NOMO-1 treated with dmso at 0.1 percent for 144 hours (cell line): ENCODE results near the gene CRACR2A.

Experiments used
- DNase-seq: peaks from one replicate; lab custom pipeline; 2025; ENCODE audit not compliant: unreplicated experiment; lab: John Stamatoyannopoulos, UW

Gene CRACR2A

DNA sequence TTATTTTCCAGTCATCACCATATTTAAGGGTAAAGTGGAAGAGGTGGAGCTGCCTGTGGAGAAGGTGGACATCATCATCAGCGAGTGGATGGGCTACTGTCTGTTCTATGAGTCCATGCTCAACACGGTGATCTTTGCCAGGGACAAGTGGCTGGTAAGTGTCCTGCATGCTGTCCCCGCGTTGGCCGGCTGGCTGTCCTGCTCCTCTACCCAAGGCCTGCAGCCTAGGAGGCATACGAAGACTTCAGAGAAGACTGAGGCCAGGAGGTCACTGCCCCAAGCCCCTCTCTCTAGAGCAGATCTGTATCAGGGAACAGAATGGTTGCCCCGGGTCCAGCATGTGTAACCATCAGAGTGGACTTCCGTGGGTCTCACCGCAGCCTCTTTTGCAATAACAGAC, 184.2 kb downstream of the CRACR2A start:
- no peak for DNase-seq

DNA sequence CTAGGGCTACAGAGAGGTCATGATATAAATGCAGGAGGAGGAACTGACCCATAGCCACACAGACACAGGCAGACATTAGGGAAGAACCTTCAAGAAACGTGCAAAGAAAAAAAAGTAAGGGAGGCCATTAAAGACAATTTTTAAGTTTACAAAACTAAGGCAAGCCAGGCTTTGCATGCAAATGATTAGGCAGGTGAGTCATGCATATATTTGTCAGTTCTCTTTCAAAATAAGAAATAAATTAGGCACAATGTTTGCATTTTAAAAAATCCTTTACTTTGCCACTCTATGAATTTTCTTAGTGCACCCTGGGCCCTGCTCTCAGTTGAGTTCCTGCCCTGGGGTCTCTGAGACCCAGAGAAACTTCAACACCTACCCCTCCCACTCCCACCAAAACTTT, 186.9 kb downstream of the CRACR2A start:
- DNase-seq, result no peak
